ENCODE measurements around the gene ATG4C. TPM values are rescaled to one million over a fixed set of nuclear protein-coding genes. Genes with fewer than 3 reads are reported as not detected.

ATG4C gene
- total RNA-seq, 1 donor, result 9.5 TPM

DNA sequence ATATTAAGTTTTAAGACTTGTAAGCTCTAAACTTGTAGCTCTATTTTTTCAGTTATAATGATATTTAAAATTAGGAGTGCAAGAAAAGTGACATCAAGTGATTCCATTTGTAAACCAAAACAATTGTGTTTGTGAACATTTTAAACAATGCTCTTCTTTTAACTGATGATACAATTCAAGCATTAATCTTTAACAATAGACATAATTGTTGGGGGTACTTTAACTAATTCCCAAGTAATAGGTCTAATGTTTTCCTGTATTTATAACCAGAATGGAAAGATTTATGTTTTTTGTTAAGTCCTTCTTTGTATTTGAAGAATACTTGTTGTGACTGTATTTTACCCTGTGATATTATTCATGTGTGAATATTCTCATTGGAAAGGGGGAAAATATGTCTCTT is 6.8 kb downstream of the ATG4C start:
- no peak overlapping the region for H3K4me3 ChIP-seq (ENCODE audit: low read depth, low read length)
- no peak for DNase-seq (ENCODE audit: low read depth)
- TF ChIP-seq, protein P1, sequence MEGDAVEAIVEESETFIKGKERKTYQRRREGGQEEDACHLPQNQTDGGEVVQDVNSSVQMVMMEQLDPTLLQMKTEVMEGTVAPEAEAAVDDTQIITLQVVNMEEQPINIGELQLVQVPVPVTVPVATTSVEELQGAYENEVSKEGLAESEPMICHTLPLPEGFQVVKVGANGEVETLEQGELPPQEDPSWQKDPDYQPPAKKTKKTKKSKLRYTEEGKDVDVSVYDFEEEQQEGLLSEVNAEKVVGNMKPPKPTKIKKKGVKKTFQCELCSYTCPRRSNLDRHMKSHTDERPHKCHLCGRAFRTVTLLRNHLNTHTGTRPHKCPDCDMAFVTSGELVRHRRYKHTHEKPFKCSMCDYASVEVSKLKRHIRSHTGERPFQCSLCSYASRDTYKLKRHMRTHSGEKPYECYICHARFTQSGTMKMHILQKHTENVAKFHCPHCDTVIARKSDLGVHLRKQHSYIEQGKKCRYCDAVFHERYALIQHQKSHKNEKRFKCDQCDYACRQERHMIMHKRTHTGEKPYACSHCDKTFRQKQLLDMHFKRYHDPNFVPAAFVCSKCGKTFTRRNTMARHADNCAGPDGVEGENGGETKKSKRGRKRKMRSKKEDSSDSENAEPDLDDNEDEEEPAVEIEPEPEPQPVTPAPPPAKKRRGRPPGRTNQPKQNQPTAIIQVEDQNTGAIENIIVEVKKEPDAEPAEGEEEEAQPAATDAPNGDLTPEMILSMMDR (IDR thresholded peaks at IDR 0.05; ENCODE audit: insufficient read depth, low read depth, low read length), result no peak

GRCh38 chr1:62794053-62794452 is 10.1 kb downstream of the ATG4C start:
- DNase-seq (ENCODE audit: low read depth), result no peak
- TF ChIP-seq, protein P1 (IDR thresholded peaks at IDR 0.05; ENCODE audit: insufficient read depth, low read depth, low read length), result no peak
- no peak overlapping the region for H3K4me3 ChIP-seq (ENCODE audit: low read depth, low read length)

DNA sequence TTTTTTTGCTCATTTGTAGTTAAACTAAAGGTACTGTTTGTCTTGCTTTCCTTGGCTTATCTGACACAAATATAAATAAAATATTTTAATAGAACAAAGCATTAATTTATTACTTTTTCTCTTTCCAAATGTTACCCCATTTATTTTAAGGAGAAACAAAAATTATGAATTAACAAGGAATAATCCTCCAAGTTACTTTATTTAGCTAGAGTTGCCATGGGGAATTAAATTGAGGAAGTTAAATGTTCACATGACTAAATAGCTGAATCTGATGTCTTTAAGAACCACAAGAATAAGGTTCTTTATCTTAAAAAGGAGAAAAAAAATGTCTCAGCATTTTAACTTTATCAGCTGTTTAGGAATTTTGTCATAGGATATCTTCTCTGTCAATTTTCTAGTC is 12.3 kb downstream of the ATG4C start:
- TF ChIP-seq, protein P1 (IDR thresholded peaks at IDR 0.05; ENCODE audit: insufficient read depth, low read depth, low read length), result no peak
- no peak overlapping the region for H3K4me3 ChIP-seq (ENCODE audit: low read depth, low read length)

GRCh38 chr1:62799688-62800087 is 15.8 kb downstream of the ATG4C start:
- TF ChIP-seq, protein P1 (IDR thresholded peaks at IDR 0.05; ENCODE audit: insufficient read depth, low read depth, low read length), result no peak
- H3K4me3 ChIP-seq (ENCODE audit: low read depth, low read length), result no peak overlapping the region
- DNase-seq (ENCODE audit: low read depth), result no peak

More for the DNA sequence above, 12.3 kb downstream of the ATG4C start:
- no peak for DNase-seq (ENCODE audit: low read depth)

DNA sequence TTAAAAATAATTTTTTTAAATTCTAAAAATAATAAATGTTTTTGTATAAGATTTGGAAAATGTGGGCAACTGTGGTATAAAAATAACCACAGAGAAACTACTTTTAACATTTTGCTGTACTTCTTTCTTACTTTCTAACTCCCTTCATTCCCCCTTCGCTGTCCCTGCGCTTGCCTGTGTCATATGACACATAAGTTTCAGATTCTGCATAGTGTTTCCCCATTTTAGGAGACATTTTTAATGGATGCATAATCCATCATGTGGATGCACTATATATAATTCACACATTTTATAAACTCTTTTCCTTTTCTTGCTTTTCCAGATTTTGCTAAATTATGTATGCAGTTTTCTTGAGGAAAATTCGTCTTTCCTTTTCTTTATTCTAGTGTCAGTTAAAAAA is 16.3 kb downstream of the ATG4C start:
- H3K4me3 ChIP-seq (ENCODE audit: low read depth, low read length), result no peak overlapping the region
- TF ChIP-seq, protein P1 (IDR thresholded peaks at IDR 0.05; ENCODE audit: insufficient read depth, low read depth, low read length), result no peak
- DNase-seq (ENCODE audit: low read depth), result no peak

DNA sequence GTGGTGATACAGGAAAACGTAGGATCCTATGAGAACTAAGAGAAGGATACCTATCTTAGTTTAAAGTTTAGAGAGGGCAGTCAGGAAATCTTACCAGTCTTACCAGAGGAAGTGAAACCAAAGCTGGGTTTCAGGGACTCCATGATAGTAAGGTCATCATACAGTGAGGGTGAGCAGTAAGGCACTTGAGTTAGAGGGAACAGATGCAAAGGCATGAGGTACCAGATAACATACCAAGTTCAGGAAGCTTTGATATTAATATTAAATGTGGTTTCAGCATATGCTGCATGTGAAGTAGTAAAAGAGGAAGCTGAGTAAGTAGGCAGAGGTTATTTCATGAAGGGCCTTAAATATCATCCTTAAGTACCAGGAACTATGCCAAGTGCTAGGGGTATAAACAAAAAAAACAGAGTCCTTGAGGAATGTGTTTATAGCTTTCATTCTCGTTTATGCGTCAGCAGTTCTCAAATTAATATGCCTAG is 16.9 kb downstream of the ATG4C start:
- TF ChIP-seq, protein P1 (IDR thresholded peaks at IDR 0.05; ENCODE audit: insufficient read depth, low read depth, low read length), result no peak
- peak; percentile 81 for DNase-seq (ENCODE audit: low read depth)
- H3K4me3 ChIP-seq (ENCODE audit: low read depth, low read length), result no peak overlapping the region

- H3K4me3 ChIP-seq (ENCODE audit: low read depth, low read length), result no peak overlapping the region
- DNase-seq (ENCODE audit: low read depth), result no peak
- TF ChIP-seq, protein P1 (IDR thresholded peaks at IDR 0.05; ENCODE audit: insufficient read depth, low read depth, low read length), result no peak
Observed at GRCh38 chr1:62809788-62810187, 25.9 kb downstream of the ATG4C start.

All from fibroblast of villous mesenchyme (primary cell).